ENCODE data around the gene ARGLU1.
A peak's percentile ranks its signal among the peaks of the same experiment; 100 is the strongest.

DNA sequence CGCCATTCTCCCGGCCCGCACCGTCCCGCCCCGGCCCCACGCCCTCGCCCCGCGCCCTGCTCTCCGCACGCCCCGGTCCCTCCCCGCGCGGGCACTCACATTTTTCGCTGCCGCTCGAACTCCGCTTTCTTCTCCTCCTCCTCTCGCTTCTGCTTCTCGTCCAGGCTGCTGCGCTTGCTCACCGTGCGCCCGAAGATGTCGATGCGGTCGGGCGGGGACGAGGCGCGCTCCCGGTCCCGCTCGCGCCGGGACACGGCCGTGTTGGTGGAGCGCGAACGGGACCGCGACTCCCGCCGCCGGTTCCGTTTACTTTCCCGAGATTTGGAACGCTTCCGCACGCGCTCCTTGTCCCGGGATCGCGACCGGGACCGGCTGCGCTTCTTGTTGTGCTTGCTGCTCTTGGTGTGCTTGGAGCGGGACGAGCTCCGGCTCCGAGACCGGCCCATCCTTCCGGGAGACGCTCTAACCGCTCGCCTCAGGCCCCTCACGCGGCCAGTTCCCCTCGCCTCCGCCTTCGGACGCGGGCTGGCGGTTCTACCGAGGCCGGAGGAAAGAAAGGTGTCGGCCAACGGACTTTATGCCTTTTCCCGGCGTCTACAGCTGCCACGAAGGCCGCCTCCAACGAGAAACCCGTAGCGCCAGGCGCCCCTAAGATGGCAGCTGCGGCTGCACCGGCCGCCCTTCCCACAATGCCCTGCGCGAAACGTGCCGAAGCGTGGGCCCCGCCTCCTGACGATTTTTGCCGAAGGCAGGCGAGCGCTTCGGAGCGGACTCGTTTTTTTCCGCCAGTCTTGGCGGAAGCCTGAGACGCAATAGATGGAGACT is at the start of gene ARGLU1:
- TF ChIP-seq, protein P1, sequence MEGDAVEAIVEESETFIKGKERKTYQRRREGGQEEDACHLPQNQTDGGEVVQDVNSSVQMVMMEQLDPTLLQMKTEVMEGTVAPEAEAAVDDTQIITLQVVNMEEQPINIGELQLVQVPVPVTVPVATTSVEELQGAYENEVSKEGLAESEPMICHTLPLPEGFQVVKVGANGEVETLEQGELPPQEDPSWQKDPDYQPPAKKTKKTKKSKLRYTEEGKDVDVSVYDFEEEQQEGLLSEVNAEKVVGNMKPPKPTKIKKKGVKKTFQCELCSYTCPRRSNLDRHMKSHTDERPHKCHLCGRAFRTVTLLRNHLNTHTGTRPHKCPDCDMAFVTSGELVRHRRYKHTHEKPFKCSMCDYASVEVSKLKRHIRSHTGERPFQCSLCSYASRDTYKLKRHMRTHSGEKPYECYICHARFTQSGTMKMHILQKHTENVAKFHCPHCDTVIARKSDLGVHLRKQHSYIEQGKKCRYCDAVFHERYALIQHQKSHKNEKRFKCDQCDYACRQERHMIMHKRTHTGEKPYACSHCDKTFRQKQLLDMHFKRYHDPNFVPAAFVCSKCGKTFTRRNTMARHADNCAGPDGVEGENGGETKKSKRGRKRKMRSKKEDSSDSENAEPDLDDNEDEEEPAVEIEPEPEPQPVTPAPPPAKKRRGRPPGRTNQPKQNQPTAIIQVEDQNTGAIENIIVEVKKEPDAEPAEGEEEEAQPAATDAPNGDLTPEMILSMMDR (conservative IDR thresholded peaks at IDR 0.05; ENCODE audit: low read depth in 2 of 2), result no peak
- TF ChIP-seq POLR2AphosphoS5 (IDR thresholded peaks at IDR 0.05; ENCODE audit: low read depth), result peak; percentile 98
- TF ChIP-seq EZH2 (IDR thresholded peaks at IDR 0.05; ENCODE audit: low read depth, unreplicated experiment), result no peak
- no peak for TF ChIP-seq CREB1 (CRISPR knock-in tag; IDR thresholded peaks at IDR 0.05; ENCODE audit: low read depth)
- no peak for TF ChIP-seq EZH2phosphoT487 (IDR thresholded peaks at IDR 0.05; ENCODE audit: unreplicated experiment)
- TF ChIP-seq, protein P2, sequence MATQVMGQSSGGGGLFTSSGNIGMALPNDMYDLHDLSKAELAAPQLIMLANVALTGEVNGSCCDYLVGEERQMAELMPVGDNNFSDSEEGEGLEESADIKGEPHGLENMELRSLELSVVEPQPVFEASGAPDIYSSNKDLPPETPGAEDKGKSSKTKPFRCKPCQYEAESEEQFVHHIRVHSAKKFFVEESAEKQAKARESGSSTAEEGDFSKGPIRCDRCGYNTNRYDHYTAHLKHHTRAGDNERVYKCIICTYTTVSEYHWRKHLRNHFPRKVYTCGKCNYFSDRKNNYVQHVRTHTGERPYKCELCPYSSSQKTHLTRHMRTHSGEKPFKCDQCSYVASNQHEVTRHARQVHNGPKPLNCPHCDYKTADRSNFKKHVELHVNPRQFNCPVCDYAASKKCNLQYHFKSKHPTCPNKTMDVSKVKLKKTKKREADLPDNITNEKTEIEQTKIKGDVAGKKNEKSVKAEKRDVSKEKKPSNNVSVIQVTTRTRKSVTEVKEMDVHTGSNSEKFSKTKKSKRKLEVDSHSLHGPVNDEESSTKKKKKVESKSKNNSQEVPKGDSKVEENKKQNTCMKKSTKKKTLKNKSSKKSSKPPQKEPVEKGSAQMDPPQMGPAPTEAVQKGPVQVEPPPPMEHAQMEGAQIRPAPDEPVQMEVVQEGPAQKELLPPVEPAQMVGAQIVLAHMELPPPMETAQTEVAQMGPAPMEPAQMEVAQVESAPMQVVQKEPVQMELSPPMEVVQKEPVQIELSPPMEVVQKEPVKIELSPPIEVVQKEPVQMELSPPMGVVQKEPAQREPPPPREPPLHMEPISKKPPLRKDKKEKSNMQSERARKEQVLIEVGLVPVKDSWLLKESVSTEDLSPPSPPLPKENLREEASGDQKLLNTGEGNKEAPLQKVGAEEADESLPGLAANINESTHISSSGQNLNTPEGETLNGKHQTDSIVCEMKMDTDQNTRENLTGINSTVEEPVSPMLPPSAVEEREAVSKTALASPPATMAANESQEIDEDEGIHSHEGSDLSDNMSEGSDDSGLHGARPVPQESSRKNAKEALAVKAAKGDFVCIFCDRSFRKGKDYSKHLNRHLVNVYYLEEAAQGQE (IDR thresholded peaks at IDR 0.05; ENCODE audit: unreplicated experiment), result no peak
- no peak for TF ChIP-seq JUNB (IDR thresholded peaks at IDR 0.05; ENCODE audit: unreplicated experiment)
- TF ChIP-seq ZNF331 (CRISPR knock-in tag; IDR thresholded peaks at IDR 0.05; ENCODE audit: low read depth), result no peak
- TF ChIP-seq NANOG (IDR thresholded peaks at IDR 0.05; ENCODE audit: borderline replicate concordance), result no peak

All from GM23338 (cell line).